H1 (cell line): Measurements from ENCODE around the gene KDF1.

Experiments
- BRCA1 ChIP-seq: IDR thresholded peaks from 2 replicates; pipeline ENCODE4 v1.6.1; 2012; ENCODE audit warnings: low read depth, low read length, improper control_type of control experiment
- CHD1 ChIP-seq: IDR thresholded peaks from 2 replicates; pipeline ENCODE4 v1.6.1; 2012; ENCODE audit warnings: low read depth, low read length, improper control_type of control experiment
- KDM5A ChIP-seq: fragments of 200-600 bp; IDR thresholded peaks from 2 replicates; pipeline ENCODE4 v1.7.1; 2012; ENCODE audit warnings: mild to moderate bottlenecking, low read length, inconsistent platforms, mixed read lengths
- NRF1 ChIP-seq: IDR thresholded peaks from 2 replicates; pipeline ENCODE4 v1.6.1; 2011; ENCODE audit warnings: mild to moderate bottlenecking, low read depth, low read length, improper control_type of control experiment
- POLR2A ChIP-seq, 2 experiments: IDR thresholded peaks; 1 replicate in 1 of 2; 2 replicates in 1 of 2; pipeline ENCODE4 v1.6.1; 2011; ENCODE audit warnings: low read depth in 2 of 2, low read length in 2 of 2, mild to moderate bottlenecking in 2 of 2; ENCODE audit errors: control extremely low read depth in 1 of 2
- TAF1 ChIP-seq: IDR thresholded peaks from 2 replicates; pipeline ENCODE4 v1.6.1; 2011; ENCODE audit warnings: mild to moderate bottlenecking, low read depth, low read length
- ZNF274 ChIP-seq: IDR thresholded peaks from 2 replicates; pipeline ENCODE4 v1.7.0; 2012; ENCODE audit warnings: low read length, borderline replicate concordance; ENCODE audit errors: extremely low read depth
- TF ChIP-seq, protein P1 (sequence below), 3 experiments: IDR thresholded peaks; 1 replicate in 2 of 3; 2 replicates in 1 of 3; pipeline versions ENCODE4 v1.5.1 to v1.6.1; 2011; ENCODE audit warnings: low read length in 3 of 3, mild to moderate bottlenecking in 3 of 3, inconsistent platforms in 2 of 3, low read depth in 1 of 3, moderate library complexity in 1 of 3; ENCODE audit not compliant: insufficient read depth in 1 of 3; ENCODE audit errors: control extremely low read depth in 1 of 3

DNA sequence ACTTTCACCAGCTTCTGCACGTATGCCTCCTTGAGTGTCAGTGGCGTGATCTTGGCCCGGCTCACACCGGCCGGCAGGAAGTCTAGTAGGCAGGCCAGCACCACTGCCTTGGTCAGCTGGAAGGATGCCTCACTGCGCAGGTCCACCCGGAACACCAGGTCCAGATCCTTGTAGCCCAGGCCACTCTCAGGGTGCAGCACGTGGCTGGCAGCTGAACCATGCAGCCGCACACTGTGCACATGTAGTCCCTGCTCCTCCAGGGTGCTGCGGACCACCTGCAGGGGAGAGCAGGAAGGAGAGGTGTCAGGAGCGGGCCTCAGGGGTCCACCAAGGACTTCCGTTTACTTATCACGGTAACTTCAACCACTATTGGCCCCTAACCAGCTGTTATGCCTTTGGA is 46.4 kb upstream of the KDF1 start:
- TF ChIP-seq ZNF274 (no peak), CHD1 (no peak), TAF1 (no peak), BRCA1 (no peak), POLR2A (IDR thresholded peaks at IDR 0.05; ENCODE audit: control extremely low read depth in 1 of 2, low read depth in 2 of 2, low read length in 2 of 2) (peak in 1 of 2 experiments; percentile 88; a peak in 2 of 3 replicates), KDM5A (no peak), NRF1 (no peak)
- TF ChIP-seq, protein P1, sequence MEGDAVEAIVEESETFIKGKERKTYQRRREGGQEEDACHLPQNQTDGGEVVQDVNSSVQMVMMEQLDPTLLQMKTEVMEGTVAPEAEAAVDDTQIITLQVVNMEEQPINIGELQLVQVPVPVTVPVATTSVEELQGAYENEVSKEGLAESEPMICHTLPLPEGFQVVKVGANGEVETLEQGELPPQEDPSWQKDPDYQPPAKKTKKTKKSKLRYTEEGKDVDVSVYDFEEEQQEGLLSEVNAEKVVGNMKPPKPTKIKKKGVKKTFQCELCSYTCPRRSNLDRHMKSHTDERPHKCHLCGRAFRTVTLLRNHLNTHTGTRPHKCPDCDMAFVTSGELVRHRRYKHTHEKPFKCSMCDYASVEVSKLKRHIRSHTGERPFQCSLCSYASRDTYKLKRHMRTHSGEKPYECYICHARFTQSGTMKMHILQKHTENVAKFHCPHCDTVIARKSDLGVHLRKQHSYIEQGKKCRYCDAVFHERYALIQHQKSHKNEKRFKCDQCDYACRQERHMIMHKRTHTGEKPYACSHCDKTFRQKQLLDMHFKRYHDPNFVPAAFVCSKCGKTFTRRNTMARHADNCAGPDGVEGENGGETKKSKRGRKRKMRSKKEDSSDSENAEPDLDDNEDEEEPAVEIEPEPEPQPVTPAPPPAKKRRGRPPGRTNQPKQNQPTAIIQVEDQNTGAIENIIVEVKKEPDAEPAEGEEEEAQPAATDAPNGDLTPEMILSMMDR (IDR thresholded peaks at IDR 0.05; ENCODE audit: control extremely low read depth in 1 of 3, insufficient read depth in 1 of 3, low read depth in 1 of 3, low read length in 3 of 3) = no peak
